GM12873 (cell line): ENCODE measurements around the gene SEPTIN12.

Source experiments
- TF ChIP-seq, protein P1 (sequence below): IDR thresholded peaks from 2 replicates; pipeline ENCODE4 v1.5.1; 2012; ENCODE audit warnings: low read depth, mild to moderate bottlenecking, moderate library complexity, low read length, control low read depth; ENCODE audit not compliant: insufficient read depth; ENCODE audit errors: missing control alignments

Gene SEPTIN12

DNA sequence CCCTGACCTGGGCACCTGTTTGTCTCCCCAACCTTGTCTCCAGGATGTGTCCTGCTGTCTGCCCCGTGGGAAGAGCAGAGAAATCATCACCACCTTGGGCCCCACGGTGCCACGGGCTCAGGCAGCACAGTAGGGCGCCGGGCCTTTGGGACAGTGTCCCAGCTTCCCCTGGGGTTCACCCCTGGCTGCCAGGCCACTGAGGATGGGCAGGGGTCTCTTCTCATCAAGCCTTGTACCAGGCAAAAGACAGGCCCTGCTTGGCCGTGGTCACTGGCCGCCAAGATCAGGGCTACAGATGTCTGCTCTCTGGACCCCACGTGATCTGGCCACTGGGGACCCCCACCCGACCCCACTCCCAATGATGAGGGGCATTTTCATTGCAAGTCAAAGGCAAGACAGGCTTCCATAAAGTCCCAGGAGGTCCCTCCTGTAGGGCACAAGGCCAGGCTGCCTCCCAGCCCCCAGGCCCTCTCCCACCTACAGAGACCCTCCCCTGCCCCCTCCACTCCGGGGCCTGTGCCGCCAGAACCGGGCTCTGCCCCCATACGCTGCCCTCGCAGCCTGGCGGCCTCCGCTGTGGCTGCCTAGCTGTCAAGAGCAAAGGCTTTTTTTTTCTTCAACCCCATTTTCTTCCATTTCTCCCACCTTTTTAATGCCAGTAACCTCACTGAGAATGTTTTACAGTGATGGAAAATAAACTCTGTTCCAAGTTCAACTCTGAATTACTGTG lies 39.3 kb downstream of the SEPTIN12 start:
- TF ChIP-seq, protein P1, sequence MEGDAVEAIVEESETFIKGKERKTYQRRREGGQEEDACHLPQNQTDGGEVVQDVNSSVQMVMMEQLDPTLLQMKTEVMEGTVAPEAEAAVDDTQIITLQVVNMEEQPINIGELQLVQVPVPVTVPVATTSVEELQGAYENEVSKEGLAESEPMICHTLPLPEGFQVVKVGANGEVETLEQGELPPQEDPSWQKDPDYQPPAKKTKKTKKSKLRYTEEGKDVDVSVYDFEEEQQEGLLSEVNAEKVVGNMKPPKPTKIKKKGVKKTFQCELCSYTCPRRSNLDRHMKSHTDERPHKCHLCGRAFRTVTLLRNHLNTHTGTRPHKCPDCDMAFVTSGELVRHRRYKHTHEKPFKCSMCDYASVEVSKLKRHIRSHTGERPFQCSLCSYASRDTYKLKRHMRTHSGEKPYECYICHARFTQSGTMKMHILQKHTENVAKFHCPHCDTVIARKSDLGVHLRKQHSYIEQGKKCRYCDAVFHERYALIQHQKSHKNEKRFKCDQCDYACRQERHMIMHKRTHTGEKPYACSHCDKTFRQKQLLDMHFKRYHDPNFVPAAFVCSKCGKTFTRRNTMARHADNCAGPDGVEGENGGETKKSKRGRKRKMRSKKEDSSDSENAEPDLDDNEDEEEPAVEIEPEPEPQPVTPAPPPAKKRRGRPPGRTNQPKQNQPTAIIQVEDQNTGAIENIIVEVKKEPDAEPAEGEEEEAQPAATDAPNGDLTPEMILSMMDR, result no peak

DNA sequence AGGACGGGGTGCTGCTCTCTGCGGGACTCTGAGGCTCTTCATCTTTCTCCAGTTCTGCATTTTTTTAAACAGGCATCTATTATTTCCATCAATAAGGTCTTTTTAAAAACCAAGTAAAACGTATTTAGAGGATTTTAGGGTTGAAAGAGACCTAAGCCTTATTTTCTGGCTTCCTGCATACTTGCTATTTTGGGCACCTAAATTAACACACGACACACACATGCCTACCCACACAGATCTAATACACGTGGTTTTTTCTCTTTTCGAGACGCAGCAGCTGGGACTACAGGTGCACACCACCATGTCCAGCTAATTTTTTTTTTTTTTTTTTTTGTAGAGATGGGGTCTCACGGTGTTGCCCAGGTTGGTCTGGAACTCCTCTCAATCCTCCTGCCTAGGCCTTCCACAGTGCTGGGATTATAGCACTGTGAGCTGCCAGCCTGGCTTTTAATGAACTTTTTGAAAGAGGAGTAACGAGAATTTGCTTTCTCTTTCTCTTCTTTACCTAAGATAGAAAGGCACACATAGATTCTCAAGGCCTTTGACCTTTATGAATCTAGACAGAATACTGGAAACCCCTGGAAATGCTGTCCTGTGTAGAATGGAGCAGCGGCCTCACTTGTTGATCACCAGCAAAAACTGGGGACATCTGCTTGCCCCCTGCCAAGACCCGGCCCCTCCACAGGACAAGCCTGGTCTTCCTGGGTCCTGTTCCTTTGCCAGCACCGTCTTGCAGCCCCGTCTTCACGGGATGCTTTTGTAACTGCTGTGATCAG lies 40.1 kb downstream of the SEPTIN12 start:
- TF ChIP-seq, protein P1, result no peak

DNA sequence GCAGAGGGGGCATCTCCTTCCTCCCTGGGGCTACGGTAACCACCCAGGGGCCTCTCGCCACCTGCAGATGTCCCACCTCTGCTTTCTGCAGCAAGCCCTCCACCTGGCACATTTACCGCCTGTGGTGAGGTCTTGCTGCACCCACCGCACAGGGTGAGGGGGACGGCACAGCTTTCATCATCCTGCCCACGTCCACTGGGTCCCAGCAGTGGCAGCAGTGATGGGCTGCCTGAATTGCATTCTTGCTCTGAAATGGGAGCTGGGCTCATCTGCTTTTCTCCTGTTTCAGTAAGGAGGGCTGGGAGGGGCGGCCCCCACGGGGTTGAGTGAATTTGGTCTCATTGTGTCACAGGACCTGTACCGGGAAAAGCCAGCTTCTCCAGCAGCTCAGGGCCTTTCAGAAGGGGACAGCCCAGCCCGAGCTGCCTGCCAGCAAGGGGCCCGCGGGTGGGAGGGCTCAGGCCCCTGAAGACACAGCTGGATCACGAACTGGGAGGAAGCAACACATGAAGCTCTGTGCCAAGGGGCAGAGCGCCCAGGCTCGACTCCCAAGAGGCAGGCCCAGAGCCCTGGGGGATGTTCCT lies 41.1 kb downstream of the SEPTIN12 start:
- TF ChIP-seq, protein P1, result no peak

DNA sequence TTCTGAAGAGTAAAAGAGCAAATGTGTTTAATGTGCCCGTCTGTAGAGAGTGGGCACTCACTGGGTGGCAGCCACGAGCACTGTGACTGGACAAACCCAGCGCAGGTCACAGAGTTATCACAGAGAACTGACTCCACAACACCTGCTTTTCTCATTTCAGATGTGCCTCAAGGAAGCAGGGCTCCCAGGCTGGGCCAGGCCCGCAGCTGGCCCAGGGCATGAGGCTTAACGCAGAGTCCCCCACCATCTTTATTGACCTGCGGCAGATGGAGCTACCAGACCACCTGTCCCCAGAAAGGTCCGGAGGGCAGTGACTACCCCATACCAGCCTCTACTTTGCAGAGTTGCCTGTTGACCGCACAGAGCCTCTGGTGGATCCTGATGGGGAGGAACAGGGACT lies 41.9 kb downstream of the SEPTIN12 start:
- TF ChIP-seq, protein P1, result no peak

DNA sequence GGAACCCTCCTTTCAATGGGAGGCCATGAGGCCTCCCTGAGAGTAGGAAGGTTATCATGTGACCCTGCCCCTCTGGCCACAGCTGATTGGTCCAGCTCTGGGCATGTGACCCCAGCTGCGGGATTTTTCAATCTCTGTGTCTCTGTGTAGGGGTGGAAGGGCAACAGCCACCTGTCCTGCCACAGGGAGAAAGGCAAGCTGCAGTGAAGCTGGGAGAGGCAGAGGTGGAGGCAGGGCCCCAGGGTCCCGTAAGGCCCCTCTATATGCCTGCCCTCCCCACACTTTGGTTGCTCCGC lies 42.9 kb downstream of the SEPTIN12 start:
- TF ChIP-seq, protein P1, result no peak

DNA sequence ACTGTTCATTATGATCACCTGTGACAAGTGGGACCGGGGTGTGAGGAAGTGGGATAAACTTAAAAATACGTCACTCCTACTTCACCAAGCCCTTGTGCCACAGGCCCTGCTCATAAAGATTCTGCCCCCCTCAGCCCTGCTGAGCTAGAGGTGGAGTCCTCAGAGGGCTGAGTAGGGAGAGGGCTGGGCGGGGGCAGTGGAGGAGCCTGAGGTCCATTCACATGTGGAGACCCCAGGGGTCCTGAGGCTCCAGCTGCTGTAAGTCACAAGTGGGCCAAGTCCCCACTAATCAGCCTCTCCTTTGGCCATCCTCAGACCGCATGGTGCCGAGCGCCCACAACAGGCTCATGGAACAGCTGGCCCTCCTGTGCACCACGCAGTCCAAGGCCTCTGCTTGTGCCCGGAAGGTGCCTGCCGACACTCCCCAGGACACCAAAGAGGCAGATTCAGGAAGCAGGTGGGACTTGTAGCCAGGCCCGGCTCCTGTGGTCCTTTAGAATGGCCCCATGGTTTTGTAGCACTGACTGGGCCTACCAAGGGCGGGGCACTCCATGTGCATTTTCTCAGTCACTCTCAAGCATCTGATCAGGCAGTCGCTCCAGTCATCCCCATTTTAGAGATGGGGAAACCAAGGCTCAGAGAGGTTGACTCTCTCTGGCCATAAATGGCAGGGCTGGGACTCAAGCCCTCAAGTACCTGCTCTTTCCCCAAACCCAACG lies 43.4 kb downstream of the SEPTIN12 start:
- TF ChIP-seq, protein P1, result no peak
